GM19372 (cell line): ENCODE measurements around the gene CLSTN2.

Experiments used
- ATAC-seq: cut with Tn5 transposase; IDR thresholded peaks from one replicate; pipeline ENCODE4 v1.9.1; 2021; ENCODE audit warnings: mild to moderate bottlenecking, low read depth, moderate library complexity; ENCODE audit not compliant: unreplicated experiment

Gene CLSTN2

DNA sequence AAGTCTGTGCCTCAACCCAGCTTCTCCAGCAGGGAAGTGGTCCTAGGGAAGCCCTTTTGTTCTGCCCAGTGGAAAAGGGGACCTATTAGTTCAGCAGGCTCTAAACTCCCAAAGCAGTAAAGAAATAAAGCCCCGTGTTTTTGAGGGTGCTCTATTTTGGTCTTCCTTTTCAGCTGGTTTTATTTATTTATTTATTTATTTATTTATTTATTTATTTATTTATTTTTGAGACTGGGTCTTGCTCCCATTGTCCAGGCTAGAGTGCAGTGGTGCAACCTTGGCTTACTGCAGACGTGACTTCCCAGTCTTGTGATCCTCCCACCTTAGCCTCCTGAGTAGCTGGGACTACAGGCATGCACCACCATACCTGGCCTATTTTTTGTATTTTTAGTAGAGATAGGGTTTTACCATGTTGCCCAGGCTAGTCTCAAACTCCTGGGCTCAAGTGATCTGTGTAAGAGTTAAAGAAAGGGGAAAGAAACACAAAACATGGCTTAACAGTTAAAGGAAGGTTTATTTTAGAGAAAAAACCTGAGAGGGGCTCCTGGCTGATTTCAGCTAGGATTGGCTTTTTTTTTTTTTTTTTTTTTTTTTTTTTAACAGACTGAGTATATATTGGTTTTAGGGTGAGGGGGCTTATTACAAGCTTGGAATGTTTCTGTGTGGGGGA, 154.6 kb downstream of the CLSTN2 start:
- ATAC-seq, result no peak

DNA sequence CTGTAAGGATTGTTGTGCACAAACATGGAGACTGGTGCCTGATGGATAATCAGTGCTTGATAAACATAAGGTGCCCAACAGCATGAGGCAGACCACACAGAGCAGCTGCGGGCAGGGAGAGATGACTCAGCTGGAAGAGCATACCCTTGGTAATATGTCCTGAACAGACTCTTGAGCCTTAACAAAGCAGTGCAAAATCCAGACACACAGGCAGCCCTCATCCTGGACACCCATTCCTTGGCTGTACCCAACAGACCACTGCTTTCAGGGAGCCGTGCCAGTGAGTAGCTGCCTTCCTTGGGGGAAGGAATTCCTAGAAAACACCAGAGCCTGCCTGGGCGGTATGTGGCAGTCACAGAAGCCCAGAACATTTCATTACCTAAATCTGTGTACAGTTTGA, 156.2 kb downstream of the CLSTN2 start:
- ATAC-seq, result no peak

DNA sequence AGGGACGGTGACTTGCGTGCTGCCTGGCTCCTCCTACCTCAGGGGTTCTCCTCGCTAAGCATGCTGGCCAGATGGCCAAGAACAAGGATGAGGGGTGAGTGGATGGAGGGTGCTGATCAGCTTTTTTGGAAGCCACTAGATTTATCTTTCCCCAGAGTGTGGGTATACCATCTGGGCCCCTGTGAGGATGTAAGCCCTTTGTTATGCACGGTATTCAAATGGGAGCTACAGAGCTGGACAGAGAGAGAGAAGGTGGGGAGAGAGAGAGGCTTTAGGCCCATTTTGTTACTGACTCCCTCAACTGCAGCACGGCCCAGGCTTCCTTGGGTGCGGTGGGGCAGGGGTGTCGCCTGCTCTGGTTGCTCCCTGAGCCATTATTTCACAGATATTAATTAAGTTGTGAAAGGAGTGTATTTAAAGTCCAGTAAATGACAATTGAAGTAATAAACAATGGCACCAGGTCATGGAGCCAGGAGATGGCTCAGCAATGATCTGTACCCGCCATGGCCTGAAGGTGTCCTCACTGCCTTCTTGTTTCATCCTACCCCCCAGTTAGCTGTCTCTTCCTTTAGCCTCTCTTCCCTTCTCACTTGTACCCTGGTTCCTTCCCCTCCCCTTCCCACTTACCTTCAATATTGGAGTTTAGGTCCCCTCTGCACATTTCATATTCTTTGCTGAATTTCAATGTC, 158.0 kb downstream of the CLSTN2 start:
- no peak for ATAC-seq

DNA sequence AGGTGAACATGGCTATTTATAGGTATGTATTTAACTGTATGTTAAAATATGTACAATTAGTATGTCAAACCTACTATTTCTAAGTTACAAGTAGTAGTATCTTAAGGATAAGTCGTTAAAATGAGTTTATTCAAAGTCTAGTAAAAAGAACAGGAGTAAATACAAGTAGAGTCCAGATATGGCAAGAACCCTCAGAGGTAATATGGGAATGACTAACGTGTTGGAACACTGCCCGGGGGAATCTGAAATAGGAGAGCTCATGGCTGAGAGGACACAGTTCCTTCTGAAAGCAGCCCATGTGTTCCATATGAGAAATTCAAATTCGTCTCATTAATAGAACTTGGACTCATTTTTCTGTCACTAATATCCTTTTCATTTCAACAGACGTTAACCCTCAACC, 158.8 kb downstream of the CLSTN2 start:
- no peak for ATAC-seq

DNA sequence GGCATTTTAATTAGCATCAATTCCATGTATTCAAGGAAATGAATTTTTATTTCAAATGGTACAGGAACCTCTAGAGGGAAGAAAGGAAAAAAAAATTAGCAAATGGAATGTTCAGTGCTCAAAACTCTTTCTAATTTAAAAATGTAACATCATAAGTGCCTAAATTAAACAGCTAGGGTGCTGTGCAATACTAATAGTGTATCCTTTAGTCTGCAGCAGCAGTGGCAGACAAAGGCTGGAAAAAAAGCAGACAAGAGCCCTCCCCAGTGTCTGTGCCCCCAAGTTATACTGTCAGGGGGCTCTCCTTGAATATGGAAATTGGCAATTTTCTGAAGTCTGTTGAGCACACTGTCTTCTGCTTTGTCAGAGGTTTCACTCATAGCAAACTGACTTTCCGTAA, 159.5 kb downstream of the CLSTN2 start:
- ATAC-seq, result no peak

DNA sequence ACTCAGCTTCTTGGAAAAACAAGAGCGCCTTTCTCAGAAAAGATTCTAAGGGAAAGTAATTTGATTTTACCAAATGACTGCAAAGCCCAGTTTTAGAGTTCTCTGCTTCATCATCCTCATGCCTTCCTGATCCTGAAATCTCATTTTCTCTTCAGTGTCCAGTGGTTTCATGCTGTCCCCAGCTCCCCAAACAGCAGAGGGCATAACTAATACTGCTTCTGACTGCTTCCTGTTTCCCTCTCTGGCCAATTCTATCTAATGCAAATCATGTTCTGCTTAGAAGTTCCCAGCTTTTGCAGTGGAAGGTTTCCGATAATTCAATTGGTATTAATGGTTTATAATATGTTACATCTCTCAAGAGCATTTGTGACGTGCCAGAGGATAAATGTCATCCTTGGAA, 161.1 kb downstream of the CLSTN2 start:
- no peak for ATAC-seq

DNA sequence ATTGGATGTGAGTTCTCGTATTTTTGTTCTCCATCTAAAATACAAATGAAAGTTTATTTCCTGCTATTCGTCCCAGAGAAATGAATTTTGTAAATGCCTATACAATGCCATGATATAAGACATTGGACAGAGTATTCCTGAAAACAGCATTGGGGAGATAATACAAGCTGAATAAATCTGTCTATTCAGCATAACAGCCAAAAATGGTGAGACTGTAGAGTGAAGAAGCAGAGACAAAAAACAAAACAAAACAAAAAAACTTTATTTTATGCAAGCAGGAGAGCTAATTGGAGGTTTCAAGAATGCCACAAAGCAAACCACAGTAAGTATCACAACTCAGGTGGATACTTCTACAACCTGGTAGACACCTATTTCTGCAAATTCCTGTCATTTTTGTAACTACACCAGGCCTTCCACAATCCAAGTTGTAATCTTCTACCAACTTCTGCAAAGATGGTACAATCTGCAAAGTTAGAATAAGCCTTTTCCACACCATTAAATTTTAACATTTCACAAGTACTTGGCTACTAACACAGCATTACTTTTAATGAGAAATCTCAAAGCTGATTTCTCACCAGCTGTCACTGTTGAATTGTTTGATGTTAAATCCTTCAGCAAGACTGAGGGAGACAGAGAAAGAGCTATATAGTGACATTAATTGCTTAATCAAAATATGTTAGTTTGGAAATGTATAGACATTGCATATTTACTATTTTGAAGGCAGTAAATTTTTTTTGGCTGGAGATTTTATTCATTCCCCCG, 163.1 kb downstream of the CLSTN2 start:
- no peak for ATAC-seq

DNA sequence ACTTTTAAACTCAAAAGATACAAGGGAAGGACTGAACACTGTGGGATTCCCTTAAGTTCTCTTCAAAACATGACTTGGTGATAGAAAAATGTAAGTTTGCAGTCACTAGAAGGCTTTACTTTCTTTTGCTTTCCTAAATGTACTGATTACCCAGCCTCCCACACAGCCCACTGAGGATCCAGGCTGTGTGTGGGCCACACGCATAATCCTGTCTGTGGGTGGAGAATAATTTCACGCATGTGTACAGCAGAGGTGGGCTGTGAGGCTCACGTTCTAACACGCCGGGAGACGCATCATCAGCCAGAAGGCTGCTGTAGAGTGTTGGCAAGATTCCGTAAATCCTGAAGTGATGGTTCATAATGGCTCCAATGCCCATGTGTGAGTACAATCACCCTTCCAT, 165.5 kb downstream of the CLSTN2 start:
- no peak for ATAC-seq

DNA sequence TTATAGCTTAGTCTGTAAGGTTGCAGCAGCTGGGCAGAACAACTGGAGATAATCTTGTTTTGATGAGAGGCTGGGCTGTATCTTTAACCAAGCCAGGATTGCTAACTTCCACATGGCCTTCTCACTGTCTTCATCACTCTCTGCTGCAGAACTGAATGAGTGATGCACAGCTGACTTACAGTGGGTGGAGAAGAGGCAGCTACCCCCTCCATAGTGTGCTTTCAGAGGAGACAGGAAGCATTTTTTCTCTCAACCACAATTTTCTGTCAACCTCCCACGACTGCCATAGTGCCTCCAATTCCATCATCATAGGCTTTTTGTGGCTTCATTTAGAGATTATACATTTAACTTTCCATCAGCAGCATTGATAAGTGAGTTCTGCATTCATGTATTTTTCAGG, 168.2 kb downstream of the CLSTN2 start:
- no peak for ATAC-seq

DNA sequence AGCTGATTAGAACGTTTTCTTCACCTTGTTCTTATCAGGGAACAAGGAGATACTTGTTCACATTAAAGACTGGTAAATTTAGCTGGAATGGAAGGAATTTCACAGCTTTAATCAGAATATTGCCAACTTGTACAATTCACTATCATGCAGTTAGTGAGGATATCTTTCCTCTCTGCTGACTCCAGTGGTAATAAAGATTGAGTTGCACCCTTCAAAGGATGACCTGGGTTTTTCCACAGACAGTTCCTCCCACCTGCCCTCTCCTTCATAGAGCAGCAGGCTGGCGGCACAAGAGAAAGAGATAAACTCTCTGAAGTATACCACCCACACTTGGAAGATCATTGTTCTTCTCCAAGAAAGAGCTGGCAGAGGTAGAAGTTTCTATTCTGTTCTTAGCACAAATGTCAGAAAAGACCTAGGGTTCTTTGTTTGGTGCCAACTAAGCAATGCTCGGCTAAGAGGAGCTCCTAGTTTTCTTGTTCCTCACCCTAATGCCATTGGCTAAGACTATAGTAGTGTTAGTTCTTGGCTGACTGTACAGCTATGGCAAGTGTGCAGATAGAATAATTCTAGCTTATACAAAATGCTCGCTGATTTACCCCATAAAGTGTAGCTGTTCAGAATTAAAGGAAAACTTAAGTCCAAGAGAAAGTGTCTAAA, 169.1 kb downstream of the CLSTN2 start:
- no peak for ATAC-seq

DNA sequence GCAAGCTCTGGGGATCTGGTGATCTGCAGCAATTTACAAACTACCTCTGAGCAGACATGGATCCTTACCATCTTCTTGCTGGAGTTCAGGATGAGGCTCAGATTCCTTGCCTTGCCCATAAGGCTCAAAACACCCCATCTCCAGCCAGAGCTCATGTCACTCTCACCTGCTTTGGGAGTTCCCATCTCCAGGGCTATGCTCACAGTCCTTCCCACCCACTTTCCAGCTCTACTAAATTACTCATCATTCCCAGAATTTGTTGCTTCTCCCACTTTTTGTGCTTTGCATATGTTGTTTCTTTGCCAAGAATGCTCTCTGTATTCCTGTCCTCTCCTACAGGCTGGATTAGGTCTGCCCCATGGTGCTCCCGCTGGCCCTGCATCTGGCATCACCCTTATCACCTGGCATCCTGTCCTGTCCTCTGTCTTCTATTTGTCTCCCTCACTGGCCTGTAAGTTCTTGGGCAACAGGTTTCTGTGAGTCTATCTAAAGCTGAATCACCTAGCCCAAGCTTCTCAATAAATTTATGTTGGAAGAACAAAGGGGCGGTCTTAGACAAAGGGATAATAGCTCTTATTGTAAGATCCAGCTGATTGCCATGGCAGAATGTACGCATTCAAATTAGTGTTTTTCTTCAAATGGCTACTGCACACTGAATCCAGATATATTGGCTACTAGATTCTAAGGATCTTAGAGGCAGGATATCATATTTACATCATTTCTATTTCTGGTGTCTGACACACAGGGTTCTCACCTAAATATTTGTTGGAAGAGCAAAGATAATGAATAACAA, 179.2 kb downstream of the CLSTN2 start:
- ATAC-seq, result no peak

DNA sequence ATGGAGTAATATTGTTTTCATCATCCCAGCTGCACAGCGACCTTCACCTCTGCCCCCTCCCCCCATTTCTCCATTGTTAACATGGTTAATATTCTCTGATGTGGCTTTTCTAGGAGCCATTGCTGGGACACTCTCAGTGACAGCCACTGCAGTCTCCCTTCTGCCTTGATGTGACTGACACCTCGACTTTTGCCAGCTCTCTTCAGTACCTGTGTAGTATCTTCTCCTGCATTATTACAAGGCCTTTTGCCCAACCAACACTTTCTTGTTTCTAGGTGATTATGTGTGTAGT, 179.8 kb downstream of the CLSTN2 start:
- no peak for ATAC-seq

DNA sequence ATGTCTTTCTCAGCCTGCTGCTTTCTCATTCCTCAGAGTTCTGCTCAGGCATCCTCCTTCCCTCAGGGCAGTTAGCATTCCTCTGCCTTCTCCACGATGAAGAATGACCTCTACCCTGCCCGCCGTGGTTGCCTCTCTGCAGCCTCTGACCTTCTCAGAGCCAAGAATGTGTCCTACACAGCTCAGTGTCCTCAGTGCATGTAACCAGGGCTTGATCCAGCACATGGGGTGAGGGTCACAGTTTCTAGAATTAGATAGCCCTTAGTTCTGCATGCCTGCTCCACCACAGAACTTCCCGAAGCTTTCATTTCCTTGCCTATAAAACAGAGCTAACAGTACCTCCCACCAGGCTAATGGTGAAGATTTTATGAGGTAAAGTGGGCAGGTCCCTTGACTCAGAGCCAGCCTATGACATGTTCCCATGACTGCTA, 182.1 kb downstream of the CLSTN2 start:
- no peak for ATAC-seq

DNA sequence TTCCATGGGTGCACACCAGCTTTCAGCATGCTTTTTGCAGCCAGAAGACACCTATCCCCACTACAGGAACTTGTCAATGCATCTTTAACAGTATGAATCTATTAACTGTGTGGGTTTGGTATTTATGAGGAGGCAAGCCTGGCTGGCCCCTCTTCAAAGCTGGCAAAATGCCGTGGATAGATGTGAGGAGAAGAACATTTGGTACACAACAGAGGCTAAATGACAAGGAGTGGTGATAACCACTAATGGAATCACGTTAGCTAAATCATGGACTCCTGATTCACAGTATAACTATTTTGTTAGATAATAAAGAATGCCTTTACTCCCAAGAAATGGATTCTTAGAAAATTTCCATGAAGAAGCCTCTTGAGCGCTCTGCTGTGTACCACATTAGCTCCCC, 187.2 kb downstream of the CLSTN2 start:
- no peak for ATAC-seq

DNA sequence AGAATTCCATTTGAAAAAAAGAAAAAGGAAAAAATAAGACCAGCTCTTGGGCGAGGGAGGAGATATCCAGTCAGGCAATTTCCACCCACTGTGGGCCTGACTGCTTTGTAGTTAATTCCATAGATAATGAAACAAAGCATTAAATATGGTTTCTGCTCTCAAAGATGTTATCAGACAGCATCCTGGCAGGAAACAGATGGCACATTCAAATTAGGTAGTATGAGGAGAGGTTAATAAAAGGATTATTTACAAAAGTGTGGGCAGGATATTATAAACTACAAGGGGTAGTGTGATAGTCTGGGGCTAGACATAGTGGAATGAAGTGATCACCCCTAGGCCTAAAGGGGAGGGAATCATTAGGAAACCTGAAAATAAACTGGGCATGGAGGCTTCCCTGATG, 193.2 kb downstream of the CLSTN2 start:
- ATAC-seq, result no peak

DNA sequence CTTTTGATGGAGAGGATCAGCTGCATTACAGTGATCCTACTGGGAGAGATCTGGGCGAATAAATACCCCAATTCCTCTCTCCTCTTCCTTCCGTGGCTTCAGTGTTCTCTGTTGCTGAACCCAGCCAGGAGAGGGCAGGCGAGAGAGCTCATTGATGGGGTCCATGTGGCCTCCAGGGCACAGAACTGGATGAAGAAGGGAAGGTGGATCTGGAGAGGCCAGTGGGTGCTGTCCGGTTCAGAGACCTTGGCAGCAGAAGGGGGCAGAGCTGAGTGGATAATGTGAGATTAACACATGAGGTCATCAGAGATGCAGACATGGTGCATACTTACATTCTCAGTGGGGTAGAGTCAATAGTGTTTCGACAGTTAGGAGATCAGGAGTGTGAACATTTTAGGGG, 193.6 kb downstream of the CLSTN2 start:
- ATAC-seq, result peak; percentile 54

DNA sequence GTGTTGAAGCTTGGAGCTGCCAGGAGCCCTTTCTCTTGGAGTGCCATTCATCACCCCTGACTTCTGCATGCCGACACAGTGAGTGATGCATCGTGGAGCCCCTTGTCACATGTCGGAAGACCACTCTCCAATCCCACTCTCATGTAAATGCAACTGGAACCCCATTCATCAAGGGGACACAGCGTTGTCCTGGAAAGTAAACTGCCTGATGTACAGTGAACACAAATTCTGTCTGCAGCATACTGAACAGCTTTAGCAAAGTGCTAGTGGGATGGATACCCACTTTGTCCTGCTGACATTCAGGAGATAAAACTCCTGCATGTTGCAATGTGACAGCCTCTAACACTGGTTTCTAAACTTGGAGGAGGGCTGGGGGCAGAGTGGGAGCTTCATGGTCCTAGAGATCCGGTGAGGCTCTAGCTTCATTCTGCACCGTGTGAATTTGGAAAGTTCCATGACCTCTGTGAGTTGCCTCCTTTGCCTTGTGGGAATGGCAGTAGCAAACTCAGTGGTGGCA, 194.8 kb downstream of the CLSTN2 start:
- no peak for ATAC-seq

DNA sequence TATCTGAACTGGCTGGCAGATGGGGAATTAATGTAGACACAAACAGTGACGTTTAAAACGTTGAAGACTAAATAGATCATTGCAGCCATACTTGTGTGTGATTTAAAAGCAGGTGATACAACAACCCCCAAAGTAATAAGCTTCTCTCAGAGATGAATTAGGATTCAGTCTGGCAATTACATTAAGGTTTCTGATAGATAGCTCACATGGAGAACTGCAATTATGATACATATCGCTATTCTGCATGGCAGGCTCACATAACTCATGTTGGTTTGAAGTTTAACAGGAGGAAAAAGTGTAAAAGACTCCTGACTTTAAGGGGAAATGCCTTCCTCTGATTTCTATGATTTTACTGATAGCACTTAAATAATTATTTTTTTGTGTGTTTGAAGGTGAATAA, 196.9 kb downstream of the CLSTN2 start:
- no peak for ATAC-seq

DNA sequence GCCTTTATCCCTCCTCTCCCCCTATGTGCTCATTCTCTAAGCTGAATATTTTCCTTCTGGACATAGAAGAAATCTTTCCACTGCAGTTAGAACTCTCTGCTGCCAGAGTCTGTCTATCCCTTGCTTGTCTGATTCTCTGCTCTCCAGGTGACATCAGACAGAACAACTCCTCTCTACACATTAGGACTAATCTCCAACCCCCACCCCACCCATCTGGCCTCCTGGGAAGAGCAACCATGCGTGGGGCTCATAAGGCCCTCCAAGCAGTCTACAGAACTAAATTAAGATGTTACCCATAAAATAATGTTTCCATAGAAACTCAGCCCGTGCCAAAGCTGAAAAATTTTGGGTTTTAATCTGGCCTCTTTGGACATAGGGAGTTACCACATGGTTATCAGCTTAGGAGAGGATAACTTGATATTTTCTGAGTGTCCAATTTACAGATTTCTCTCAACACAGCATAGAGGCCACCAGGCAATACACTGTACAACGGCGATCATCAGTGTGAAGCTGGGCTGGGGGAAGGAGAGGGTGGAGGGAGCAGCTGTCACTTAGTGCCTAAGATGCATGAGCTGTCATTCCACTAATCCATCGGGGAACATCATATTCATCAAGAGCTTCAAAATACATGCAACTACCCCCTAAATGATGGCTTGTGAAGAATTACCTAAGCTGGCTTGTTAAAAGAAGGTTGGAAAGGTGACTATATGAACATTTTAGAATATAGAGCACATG, 199.4 kb downstream of the CLSTN2 start:
- ATAC-seq, result no peak

DNA sequence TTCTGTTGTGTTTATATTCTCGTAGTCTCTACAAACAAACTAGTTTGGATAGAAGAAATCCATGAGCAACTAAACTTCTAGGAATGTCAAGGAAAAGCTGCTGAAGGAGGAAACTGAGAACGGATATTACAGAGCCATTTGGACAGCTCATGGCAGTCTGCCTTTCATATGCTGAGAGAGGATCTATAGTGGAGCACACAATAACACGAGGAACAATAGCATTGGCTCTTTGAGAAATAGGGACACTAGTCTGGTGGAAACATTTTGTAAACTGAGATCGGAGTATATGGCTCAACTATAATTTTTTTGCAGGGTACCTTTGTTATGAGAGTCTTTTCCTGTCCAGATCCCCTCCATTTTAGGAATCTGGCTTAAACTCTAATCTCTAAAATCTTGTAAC, 200.5 kb downstream of the CLSTN2 start:
- ATAC-seq, result no peak
